Keratinocyte (primary cell): ENCODE results near the gene METTL2B. TPM values are rescaled to one million over a fixed set of nuclear protein-coding genes. Genes with fewer than 3 reads are reported as not detected.
"Not testable (repeated sequence)": the region's sequence is repeated elsewhere in the genome, so short reads cannot be mapped to it uniquely, and the experiment has no call there.

Source experiments
- DNase-seq: peaks from one replicate; pipeline ENCODE4 v3.0.0-alpha.2; 2011; ENCODE audit warnings: low read depth, missing footprints, low spot score
- FAIRE-seq: peaks from 2 replicates; lab custom pipeline; 2011; peaks lifted over from hg19 to GRCh38; lab: Jason Lieb, UNC
- H2AFZ ChIP-seq: 2 replicates; pipeline ENCODE4 v1.6.0; 2012; ENCODE audit warnings: low read length, control low read depth, inconsistent platforms; ENCODE audit not compliant: control insufficient read depth
- H3K27ac ChIP-seq: 2 replicates; pipeline ENCODE4 v1.5.1; 2011; ENCODE audit warnings: low read length; ENCODE audit not compliant: control insufficient read depth, insufficient read depth
- H3K27me3 ChIP-seq: 3 replicates; pipeline ENCODE4 v1.6.0; 2011; ENCODE audit warnings: low read length; ENCODE audit not compliant: control insufficient read depth, insufficient read depth; ENCODE audit errors: extremely low read depth
- H3K36me3 ChIP-seq, 2 experiments: 2 replicates in 1 of 2; 3 replicates in 1 of 2; pipeline ENCODE4 v1.5.1; 2011; ENCODE audit warnings: low read length in 2 of 2, mild to moderate bottlenecking in 1 of 2; ENCODE audit not compliant: control insufficient read depth in 2 of 2, insufficient read depth in 2 of 2; ENCODE audit errors: extremely low read depth in 1 of 2
- H3K4me1 ChIP-seq: 3 replicates; pipeline ENCODE4 v1.5.1; 2011; ENCODE audit warnings: low read length; ENCODE audit not compliant: control insufficient read depth, insufficient read depth; ENCODE audit errors: extremely low read depth
- H3K4me2 ChIP-seq: 3 replicates; pipeline ENCODE4 v1.6.0; 2011; ENCODE audit warnings: low read depth, low read length; ENCODE audit not compliant: control insufficient read depth, insufficient read depth; ENCODE audit errors: extremely low read depth
- H3K4me3 ChIP-seq, 3 experiments: fragments of 200-600 bp in 1 of 3; sonication (generic) in 1 of 3; 2 replicates in 2 of 3; 3 replicates in 1 of 3; pipeline ENCODE4 v1.5.1; 2011 to 2016; ENCODE audit warnings: low read length in 3 of 3, mild to moderate bottlenecking in 3 of 3, control low read depth in 2 of 3, inconsistent platforms in 1 of 3, low read depth in 1 of 3, mixed read lengths in 1 of 3, mixed run types in 1 of 3, moderate library complexity in 1 of 3; ENCODE audit not compliant: control insufficient read depth in 2 of 3, insufficient read depth in 2 of 3; ENCODE audit errors: extremely low read depth in 1 of 3
- H3K79me2 ChIP-seq: 2 replicates; pipeline ENCODE4 v1.6.0; 2012; ENCODE audit warnings: low read length; ENCODE audit not compliant: control insufficient read depth, insufficient read depth
- H3K9ac ChIP-seq: 3 replicates; pipeline ENCODE4 v1.6.0; 2011; ENCODE audit warnings: low read length; ENCODE audit not compliant: control insufficient read depth, insufficient read depth; ENCODE audit errors: extremely low read depth
- H3K9me1 ChIP-seq: 3 replicates; pipeline ENCODE4 v1.6.0; 2011; ENCODE audit warnings: low read length; ENCODE audit not compliant: control insufficient read depth, insufficient read depth; ENCODE audit errors: extremely low read depth
- H3K9me3 ChIP-seq: 2 replicates; pipeline ENCODE4 v1.5.1; 2012; ENCODE audit warnings: low read depth, low read length; ENCODE audit not compliant: control insufficient read depth
- H4K20me1 ChIP-seq: 3 replicates; pipeline ENCODE4 v1.6.0; 2011; ENCODE audit warnings: low read length; ENCODE audit not compliant: control insufficient read depth, insufficient read depth; ENCODE audit errors: extremely low read depth
- CTCF ChIP-seq, 3 experiments: IDR thresholded peaks in 1 of 3; conservative IDR thresholded peaks in 1 of 3; optimal IDR thresholded peaks in 1 of 3; 2 replicates in 2 of 3; 3 replicates in 1 of 3; pipeline versions ENCODE3 to v1.5.1; 2011; ENCODE audit warnings: low read length in 3 of 3, mild to moderate bottlenecking in 3 of 3, moderate library complexity in 2 of 3, control low read depth in 1 of 3, inconsistent platforms in 1 of 3; ENCODE audit not compliant: insufficient read depth in 2 of 3; ENCODE audit errors: extremely low read depth in 1 of 3
- EZH2 ChIP-seq: IDR thresholded peaks from one replicate; pipeline ENCODE4 v1.6.1; 2012; ENCODE audit warnings: inconsistent platforms, mild to moderate bottlenecking, low read length, moderate library complexity
- dilution Hi-C: fragments of 300-500 bp; cut with MboI; formaldehyde crosslinking; loops from one replicate; pipeline ENCODE4 v1.7.0; 2020; ENCODE audit warnings: low sequenced_read_pairs; ENCODE audit not compliant: extremely low pct_ligation_motif_present
- polyA plus RNA-seq, 5 experiments: library from polyadenylated mRNA; depleted of rRNA in 3 of 5; stranded (reverse) in 3 of 5; stranded (forward) in 1 of 5; unstranded in 1 of 5; fragments of >200 nt; gene quantifications; 1 replicate in 1 of 5; 2 replicates in 3 of 5; 3 replicates in 1 of 5; pipeline versions ENCODE4 v1.2.1 to v1.2.3, GENCODE V29; 2011 to 2012; ENCODE audit warnings: missing spikeins in 2 of 5, low read depth in 1 of 5, low replicate concordance in 1 of 5

Gene METTL2B
- polyA plus RNA-seq, 1 donor (not counting 4 experiments of a cell fraction or from before 2014, with no cell fraction given), result 30.7 TPM

DNA sequence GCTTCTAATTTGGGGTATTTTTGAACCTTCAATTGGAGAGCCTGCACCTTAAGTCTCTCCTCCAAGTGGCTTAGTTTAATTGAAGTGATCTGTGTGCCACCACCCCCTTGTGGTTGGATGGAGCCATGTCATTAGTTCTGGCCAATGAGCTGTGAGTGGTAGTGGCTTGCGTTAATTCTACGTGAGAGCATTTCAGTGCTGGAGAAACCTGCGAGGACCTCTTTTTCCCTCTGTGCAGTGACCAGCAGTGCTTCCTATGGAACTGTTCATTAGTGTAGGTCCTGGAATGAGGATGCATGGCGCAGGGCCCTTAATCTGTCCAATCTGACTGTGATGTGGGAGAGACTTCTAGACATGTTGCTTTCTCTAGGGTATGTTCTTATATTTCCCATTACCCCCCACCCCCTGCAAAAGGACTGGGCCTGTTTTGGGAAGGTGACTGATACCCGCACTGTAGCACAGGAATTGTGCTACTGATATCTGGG lies 17.1 kb upstream of the METTL2B start:
- no peaks in the 10 kb centered on the region for H4K20me1 ChIP-seq
- DNase-seq, result no peak
- TF ChIP-seq EZH2 (no peak), CTCF (optimal IDR thresholded peaks at IDR 0.05 in 1 of 3, IDR thresholded peaks at IDR 0.05 in 1 of 3, conservative IDR thresholded peaks at IDR 0.05 in 1 of 3; ENCODE audit: extremely low read depth in 1 of 3, insufficient read depth in 2 of 3, low read length in 3 of 3) (peak; percentile 72 to 83 (median 80))
- no peaks in the 10 kb centered on the region for H3K36me3 ChIP-seq
- H3K4me3 ChIP-seq, result no peak overlapping the region
- H3K9me3 ChIP-seq, result no peaks in the 10 kb centered on the region
- dilution Hi-C loops, result no loop called here
- peaks cover 17% of the 10 kb centered on the region for H3K4me1 ChIP-seq
- peaks cover 19% of the 10 kb centered on the region for H3K79me2 ChIP-seq
- no peaks in the 10 kb centered on the region for H3K27me3 ChIP-seq
- no peak for FAIRE-seq
- H3K27ac ChIP-seq, result no peak overlapping the region
- no peak overlapping the region for H3K4me2 ChIP-seq
- H3K9ac ChIP-seq, result no peak overlapping the region
- H2AFZ ChIP-seq, result no peak overlapping the region
- H3K9me1 ChIP-seq, result no peaks in the 10 kb centered on the region

DNA sequence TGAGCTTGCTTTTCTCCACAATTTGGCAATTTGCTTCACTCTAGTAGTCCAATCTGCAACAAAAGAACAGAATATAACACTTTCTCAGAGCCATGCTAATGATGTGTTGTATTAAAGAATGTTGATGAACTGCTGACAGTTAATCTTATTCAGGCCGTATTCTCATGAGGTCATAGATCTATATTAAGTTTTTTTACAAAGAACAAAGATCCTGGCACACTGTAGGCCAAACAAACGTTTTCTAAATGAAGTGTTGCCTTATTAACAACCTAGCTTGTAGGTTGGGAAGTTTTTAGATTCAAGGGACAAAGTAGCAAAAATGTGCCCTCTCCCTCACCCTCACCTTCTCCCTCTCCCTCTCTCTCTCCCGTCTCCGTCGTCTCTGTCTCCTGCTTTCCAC lies 14.1 kb upstream of the METTL2B start:
- H3K9me1 ChIP-seq, result no peaks in the 10 kb centered on the region
- no peak overlapping the region for H3K9ac ChIP-seq
- H3K4me1 ChIP-seq, result peaks cover 2% of the 10 kb centered on the region
- H3K27ac ChIP-seq, result no peak overlapping the region
- H4K20me1 ChIP-seq, result no peaks in the 10 kb centered on the region
- no peaks in the 10 kb centered on the region for H3K36me3 ChIP-seq
- no peak overlapping the region for H3K4me2 ChIP-seq
- H3K27me3 ChIP-seq, result no peaks in the 10 kb centered on the region
- H3K4me3 ChIP-seq, result no peak overlapping the region
- DNase-seq (no peak), FAIRE-seq (no peak)
- H3K9me3 ChIP-seq, result no peaks in the 10 kb centered on the region
- no peak overlapping the region for H2AFZ ChIP-seq
- peaks cover 4% of the 10 kb centered on the region for H3K79me2 ChIP-seq
- no peak for TF ChIP-seq EZH2
- TF ChIP-seq CTCF (optimal IDR thresholded peaks at IDR 0.05 in 1 of 3, IDR thresholded peaks at IDR 0.05 in 1 of 3, conservative IDR thresholded peaks at IDR 0.05 in 1 of 3; ENCODE audit: extremely low read depth in 1 of 3, insufficient read depth in 2 of 3, low read length in 3 of 3), result no peak
- dilution Hi-C loops, result no loop called here

GRCh38 chr7:128463345-128463744 lies 13.2 kb upstream of the METTL2B start:
- H3K27ac ChIP-seq, H3K79me2 ChIP-seq, H4K20me1 ChIP-seq, H3K4me1 ChIP-seq, dilution Hi-C loops, H3K4me3 ChIP-seq, H3K9me1 ChIP-seq, H3K9me3 ChIP-seq, FAIRE-seq, H3K36me3 ChIP-seq, DNase-seq, H3K27me3 ChIP-seq, H3K9ac ChIP-seq, H2AFZ ChIP-seq, H3K4me2 ChIP-seq: not testable (repeated sequence)

DNA sequence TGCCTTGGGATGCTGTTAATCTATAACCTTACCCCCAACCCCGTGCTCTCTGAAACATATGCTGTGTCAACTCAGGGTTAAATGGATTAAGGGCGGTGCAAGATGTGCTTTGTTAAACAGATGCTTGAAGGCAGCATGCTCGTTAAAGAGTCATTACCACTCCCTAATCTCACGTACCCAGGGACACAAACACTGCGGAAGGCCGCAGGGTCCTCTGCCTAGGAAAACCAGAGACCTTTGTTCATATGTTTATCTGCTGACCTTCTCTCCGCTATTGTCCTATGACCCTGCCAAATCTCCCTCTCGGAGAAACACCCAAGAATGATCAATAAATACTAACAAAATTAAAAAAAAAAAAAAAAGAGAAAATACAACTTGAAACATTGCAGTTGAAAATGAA lies 12.6 kb upstream of the METTL2B start:
- not testable (repeated sequence) for H3K27me3 ChIP-seq

More for the DNA sequence above, 12.6 kb upstream of the METTL2B start:
- H3K9ac ChIP-seq, FAIRE-seq, H2AFZ ChIP-seq, H3K79me2 ChIP-seq, H3K4me1 ChIP-seq, H3K36me3 ChIP-seq, H3K9me3 ChIP-seq, H3K9me1 ChIP-seq, DNase-seq, H4K20me1 ChIP-seq, H3K4me2 ChIP-seq, H3K4me3 ChIP-seq, dilution Hi-C loops, H3K27ac ChIP-seq: not testable (repeated sequence)
